HepG2 (cell line): ENCODE measurements around the gene NFATC3. TPM values are rescaled to one million over a fixed set of nuclear protein-coding genes. Genes with fewer than 3 reads are reported as not detected.

Source experiments
- GATAD1 ChIP-seq: IDR thresholded peaks from 2 replicates; pipeline ENCODE4 v1.6.1; 2016; ENCODE audit warnings: missing genetic modification reagents, missing compliant biosample characterization
- PRPF4 ChIP-seq: fragments of 200-400 bp; formaldehyde crosslinking; IDR thresholded peaks from 2 replicates; pipeline ENCODE4 v1.6.1; 2016; ENCODE audit warnings: low read length, low read depth; ENCODE audit not compliant: poor library complexity, severe bottlenecking
- ZNF335 ChIP-seq: sonication (generic); formaldehyde crosslinking; IDR thresholded peaks from 2 replicates; pipeline ENCODE4 v1.4.0; 2020; ENCODE audit warnings: missing genetic modification reagents
- ZNF780A ChIP-seq: sonication (generic); formaldehyde crosslinking; IDR thresholded peaks from 2 replicates; pipeline ENCODE4 v1.8.0; 2022; ENCODE audit warnings: mild to moderate bottlenecking, missing genetic modification reagents, moderate library complexity
- polyA plus RNA-seq, 8 experiments: library from polyadenylated mRNA; depleted of rRNA in 3 of 8; stranded (reverse) in 7 of 8; unstranded in 1 of 8; fragments of >200 nt; fragmentation: Illumina TruSeq in 4 of 8; extraction: Trizol in 4 of 8; gene quantifications; 2 replicates each; pipeline versions ENCODE4 v1.2.1 to v1.2.3, GENCODE V29; 2011 to 2016; ENCODE audit warnings: low read depth in 4 of 8, missing spikeins in 1 of 8, mixed read lengths in 1 of 8; ENCODE audit not compliant: insufficient read depth in 1 of 8
- total RNA-seq, 5 experiments: library from RNA; depleted of rRNA; stranded (reverse); fragments of >200 nt; fragmentation: Illumina TruSeq; extraction: Trizol; gene quantifications; 2 replicates each; pipeline ENCODE4 v1.2.3, GENCODE V29; 2016; ENCODE audit warnings: low read depth in 1 of 5
- TF ChIP-seq, protein P1 (sequence below): sonication (generic); formaldehyde crosslinking; IDR thresholded peaks from 2 replicates; pipeline ENCODE4 v1.4.0; 2020; ENCODE audit warnings: missing genetic modification reagents, low read depth, mild to moderate bottlenecking, borderline replicate concordance
- TF ChIP-seq, protein P2 (sequence below): sonication (generic); formaldehyde crosslinking; IDR thresholded peaks from 2 replicates; pipeline ENCODE4 v1.4.0; 2020; ENCODE audit warnings: missing genetic modification reagents
- TF ChIP-seq, protein P3 (sequence below): sonication (generic); formaldehyde crosslinking; IDR thresholded peaks from 2 replicates; pipeline ENCODE4 v1.5.0; 2020; ENCODE audit warnings: mild to moderate bottlenecking, missing genetic modification reagents
- TF ChIP-seq, protein P4 (sequence below): sonication (generic); formaldehyde crosslinking; IDR thresholded peaks from 2 replicates; pipeline ENCODE4 v1.5.1; 2020; ENCODE audit warnings: missing genetic modification reagents, mild to moderate bottlenecking, borderline replicate concordance
- TF ChIP-seq, protein P5 (sequence below): sonication (generic); formaldehyde crosslinking; IDR thresholded peaks from 2 replicates; pipeline ENCODE4 v1.9.0; 2021; ENCODE audit warnings: mild to moderate bottlenecking, missing genetic modification reagents
- TF ChIP-seq, protein P6 (sequence below): sonication (generic); formaldehyde crosslinking; conservative IDR thresholded peaks from 2 replicates; pipeline ENCODE4 v1.4.0; 2020; ENCODE audit warnings: missing genetic modification reagents

NFATC3 gene
- total and polyA plus RNA-seq, 2 of the 13 experiments (the other 11 are each of a cell fraction or from before 2014, with no cell fraction given), result 52.6 to 62.7 TPM

DNA sequence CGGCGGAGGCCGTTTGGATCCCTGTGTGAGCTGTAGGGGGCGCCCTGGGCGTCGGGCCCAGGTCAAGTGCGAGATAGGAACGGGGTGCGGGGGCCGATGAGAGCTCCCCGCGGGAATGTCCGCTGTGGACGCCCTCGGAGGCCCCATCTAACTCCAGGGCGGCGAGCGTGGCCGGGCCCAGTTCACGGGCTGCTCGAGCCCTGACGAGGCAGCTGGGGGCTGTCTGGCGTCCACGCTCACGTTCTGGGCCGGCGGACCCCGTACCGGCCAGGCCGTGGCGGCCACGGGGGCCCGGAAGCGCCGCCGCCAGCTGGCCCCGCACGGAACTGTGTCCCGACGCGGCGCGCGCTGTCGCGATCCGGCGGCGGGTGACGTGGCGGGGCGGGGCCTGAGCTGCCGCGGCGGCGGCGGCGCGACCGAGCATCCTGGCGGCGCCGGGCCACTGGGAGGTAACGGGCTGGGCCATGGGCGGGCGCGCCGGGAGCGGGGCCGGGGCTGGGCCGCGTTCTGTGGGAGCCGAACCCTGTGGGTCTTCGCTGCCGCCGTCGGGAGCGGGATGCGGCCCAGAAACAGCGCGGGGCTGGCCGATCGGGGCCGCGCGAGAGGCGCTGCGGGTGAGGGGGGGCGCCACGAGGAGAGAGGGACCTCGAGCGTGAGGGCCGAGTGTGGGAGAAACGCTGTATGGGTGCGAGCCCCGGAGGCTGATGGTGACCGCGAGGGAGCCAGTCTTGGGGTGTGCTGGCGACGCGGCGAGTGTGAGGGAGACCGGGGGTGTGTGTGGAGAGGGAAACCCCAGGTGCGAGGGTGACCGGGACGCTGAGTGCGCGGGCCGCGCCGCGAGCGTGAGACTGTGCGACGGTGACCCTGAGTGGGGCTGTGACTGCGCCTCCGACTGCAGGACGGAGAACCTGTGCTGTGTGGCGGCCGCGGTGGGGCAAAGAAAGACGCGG is 179.2 kb downstream of the NFATC3 start, which contains the start of gene SLC7A6 (continued):
- TF ChIP-seq, protein P1, sequence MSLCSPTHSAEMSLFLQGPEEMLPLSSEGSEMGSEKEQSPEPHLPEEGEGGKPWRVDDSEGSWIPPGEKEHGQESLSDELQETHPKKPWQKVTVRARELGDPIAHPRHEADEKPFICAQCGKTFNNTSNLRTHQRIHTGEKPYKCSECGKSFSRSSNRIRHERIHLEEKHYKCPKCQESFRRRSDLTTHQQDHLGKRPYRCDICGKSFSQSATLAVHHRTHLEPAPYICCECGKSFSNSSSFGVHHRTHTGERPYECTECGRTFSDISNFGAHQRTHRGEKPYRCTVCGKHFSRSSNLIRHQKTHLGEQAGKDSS (CRISPR knock-in tag), result peak; percentile 64
- TF ChIP-seq ZNF780A (CRISPR knock-in tag) (no peak), ZNF335 (CRISPR knock-in tag) (0 out of 2 replicates have a peak, but pooled peaks have one; percentile 31), PRPF4 (no peak), GATAD1 (CRISPR knock-in tag) (peak; percentile 40; the same call in 1 of the 2 replicates)
- TF ChIP-seq, protein P2, sequence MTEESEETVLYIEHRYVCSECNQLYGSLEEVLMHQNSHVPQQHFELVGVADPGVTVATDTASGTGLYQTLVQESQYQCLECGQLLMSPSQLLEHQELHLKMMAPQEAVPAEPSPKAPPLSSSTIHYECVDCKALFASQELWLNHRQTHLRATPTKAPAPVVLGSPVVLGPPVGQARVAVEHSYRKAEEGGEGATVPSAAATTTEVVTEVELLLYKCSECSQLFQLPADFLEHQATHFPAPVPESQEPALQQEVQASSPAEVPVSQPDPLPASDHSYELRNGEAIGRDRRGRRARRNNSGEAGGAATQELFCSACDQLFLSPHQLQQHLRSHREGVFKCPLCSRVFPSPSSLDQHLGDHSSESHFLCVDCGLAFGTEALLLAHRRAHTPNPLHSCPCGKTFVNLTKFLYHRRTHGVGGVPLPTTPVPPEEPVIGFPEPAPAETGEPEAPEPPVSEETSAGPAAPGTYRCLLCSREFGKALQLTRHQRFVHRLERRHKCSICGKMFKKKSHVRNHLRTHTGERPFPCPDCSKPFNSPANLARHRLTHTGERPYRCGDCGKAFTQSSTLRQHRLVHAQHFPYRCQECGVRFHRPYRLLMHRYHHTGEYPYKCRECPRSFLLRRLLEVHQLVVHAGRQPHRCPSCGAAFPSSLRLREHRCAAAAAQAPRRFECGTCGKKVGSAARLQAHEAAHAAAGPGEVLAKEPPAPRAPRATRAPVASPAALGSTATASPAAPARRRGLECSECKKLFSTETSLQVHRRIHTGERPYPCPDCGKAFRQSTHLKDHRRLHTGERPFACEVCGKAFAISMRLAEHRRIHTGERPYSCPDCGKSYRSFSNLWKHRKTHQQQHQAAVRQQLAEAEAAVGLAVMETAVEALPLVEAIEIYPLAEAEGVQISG (CRISPR knock-in tag), result peak; percentile 77
- TF ChIP-seq, protein P3, sequence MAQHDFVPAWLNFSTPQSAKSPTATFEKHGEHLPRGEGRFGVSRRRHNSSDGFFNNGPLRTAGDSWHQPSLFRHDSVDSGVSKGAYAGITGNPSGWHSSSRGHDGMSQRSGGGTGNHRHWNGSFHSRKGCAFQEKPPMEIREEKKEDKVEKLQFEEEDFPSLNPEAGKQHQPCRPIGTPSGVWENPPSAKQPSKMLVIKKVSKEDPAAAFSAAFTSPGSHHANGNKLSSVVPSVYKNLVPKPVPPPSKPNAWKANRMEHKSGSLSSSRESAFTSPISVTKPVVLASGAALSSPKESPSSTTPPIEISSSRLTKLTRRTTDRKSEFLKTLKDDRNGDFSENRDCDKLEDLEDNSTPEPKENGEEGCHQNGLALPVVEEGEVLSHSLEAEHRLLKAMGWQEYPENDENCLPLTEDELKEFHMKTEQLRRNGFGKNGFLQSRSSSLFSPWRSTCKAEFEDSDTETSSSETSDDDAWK, result no peak
- TF ChIP-seq, protein P4, sequence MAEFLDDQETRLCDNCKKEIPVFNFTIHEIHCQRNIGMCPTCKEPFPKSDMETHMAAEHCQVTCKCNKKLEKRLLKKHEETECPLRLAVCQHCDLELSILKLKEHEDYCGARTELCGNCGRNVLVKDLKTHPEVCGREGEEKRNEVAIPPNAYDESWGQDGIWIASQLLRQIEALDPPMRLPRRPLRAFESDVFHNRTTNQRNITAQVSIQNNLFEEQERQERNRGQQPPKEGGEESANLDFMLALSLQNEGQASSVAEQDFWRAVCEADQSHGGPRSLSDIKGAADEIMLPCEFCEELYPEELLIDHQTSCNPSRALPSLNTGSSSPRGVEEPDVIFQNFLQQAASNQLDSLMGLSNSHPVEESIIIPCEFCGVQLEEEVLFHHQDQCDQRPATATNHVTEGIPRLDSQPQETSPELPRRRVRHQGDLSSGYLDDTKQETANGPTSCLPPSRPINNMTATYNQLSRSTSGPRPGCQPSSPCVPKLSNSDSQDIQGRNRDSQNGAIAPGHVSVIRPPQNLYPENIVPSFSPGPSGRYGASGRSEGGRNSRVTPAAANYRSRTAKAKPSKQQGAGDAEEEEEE (CRISPR knock-in tag), result no peak
- TF ChIP-seq, protein P5, sequence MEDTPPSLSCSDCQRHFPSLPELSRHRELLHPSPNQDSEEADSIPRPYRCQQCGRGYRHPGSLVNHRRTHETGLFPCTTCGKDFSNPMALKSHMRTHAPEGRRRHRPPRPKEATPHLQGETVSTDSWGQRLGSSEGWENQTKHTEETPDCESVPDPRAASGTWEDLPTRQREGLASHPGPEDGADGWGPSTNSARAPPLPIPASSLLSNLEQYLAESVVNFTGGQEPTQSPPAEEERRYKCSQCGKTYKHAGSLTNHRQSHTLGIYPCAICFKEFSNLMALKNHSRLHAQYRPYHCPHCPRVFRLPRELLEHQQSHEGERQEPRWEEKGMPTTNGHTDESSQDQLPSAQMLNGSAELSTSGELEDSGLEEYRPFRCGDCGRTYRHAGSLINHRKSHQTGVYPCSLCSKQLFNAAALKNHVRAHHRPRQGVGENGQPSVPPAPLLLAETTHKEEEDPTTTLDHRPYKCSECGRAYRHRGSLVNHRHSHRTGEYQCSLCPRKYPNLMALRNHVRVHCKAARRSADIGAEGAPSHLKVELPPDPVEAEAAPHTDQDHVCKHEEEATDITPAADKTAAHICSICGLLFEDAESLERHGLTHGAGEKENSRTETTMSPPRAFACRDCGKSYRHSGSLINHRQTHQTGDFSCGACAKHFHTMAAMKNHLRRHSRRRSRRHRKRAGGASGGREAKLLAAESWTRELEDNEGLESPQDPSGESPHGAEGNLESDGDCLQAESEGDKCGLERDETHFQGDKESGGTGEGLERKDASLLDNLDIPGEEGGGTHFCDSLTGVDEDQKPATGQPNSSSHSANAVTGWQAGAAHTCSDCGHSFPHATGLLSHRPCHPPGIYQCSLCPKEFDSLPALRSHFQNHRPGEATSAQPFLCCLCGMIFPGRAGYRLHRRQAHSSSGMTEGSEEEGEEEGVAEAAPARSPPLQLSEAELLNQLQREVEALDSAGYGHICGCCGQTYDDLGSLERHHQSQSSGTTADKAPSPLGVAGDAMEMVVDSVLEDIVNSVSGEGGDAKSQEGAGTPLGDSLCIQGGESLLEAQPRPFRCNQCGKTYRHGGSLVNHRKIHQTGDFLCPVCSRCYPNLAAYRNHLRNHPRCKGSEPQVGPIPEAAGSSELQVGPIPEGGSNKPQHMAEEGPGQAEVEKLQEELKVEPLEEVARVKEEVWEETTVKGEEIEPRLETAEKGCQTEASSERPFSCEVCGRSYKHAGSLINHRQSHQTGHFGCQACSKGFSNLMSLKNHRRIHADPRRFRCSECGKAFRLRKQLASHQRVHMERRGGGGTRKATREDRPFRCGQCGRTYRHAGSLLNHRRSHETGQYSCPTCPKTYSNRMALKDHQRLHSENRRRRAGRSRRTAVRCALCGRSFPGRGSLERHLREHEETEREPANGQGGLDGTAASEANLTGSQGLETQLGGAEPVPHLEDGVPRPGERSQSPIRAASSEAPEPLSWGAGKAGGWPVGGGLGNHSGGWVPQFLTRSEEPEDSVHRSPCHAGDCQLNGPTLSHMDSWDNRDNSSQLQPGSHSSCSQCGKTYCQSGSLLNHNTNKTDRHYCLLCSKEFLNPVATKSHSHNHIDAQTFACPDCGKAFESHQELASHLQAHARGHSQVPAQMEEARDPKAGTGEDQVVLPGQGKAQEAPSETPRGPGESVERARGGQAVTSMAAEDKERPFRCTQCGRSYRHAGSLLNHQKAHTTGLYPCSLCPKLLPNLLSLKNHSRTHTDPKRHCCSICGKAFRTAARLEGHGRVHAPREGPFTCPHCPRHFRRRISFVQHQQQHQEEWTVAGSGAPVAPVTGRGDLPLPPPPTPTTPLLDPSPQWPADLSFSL (CRISPR knock-in tag), result no peak
- TF ChIP-seq, protein P6, sequence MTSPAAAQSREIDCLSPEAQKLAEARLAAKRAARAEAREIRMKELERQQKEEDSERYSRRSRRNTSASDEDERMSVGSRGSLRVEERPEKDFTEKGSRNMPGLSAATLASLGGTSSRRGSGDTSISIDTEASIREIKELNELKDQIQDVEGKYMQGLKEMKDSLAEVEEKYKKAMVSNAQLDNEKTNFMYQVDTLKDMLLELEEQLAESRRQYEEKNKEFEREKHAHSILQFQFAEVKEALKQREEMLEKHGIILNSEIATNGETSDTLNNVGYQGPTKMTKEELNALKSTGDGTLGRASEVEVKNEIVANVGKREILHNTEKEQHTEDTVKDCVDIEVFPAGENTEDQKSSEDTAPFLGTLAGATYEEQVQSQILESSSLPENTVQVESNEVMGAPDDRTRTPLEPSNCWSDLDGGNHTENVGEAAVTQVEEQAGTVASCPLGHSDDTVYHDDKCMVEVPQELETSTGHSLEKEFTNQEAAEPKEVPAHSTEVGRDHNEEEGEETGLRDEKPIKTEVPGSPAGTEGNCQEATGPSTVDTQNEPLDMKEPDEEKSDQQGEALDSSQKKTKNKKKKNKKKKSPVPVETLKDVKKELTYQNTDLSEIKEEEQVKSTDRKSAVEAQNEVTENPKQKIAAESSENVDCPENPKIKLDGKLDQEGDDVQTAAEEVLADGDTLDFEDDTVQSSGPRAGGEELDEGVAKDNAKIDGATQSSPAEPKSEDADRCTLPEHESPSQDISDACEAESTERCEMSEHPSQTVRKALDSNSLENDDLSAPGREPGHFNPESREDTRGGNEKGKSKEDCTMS, result no peak
